ENCODE measurements around the gene SNCAIP. TPM values are rescaled to one million over a fixed set of nuclear protein-coding genes. Genes with fewer than 3 reads are reported as not detected.

Gene SNCAIP
- total and polyA plus RNA-seq, 2 experiments from 2014 or later = 1.5 to 2.4 TPM

- DNase-seq = no peak
- Histone ChIP-seq H3F3A (ENCODE audit: insufficient read depth) (no peaks in the 10 kb centered on the region), H3K9ac (no peak overlapping the region), H3K4me2 (ENCODE audit: unreplicated experiment) (no peak overlapping the region), H3K4me1 (ENCODE audit: insufficient read depth) (0 out of 2 replicates have a peak, but pooled peaks cover 2% of the 10 kb centered on the region), H3K27ac (no peak overlapping the region), H3K9me3 (ENCODE audit: low read depth) (no peaks in the 10 kb centered on the region), H3K36me3 (ENCODE audit: low read depth) (no peaks in the 10 kb centered on the region), H2AFZ (no peak overlapping the region), H3K79me2 (ENCODE audit: insufficient read depth) (no peaks in the 10 kb centered on the region), H3K27me3 (replicated peaks; ENCODE audit: insufficient read depth) (no peaks in the 10 kb centered on the region), H3K9me2 (ENCODE audit: insufficient read depth) (no peaks in the 10 kb centered on the region), H4K20me1 (ENCODE audit: insufficient read depth) (no peaks in the 10 kb centered on the region), H3K4me3 (no peak overlapping the region)
- 92 to 93% methylated on average over 2 of the region's 2 CpGs for WGBS, 2 experiments (ENCODE audit: low coverage in 1 of 2, low lambda C conversion rate in 2 of 2, missing lambda C conversion rate in 2 of 2)
- no peak for TF ChIP-seq EZH2 (IDR thresholded peaks at IDR 0.05; ENCODE audit: insufficient read depth, poor library complexity, severe bottlenecking)
- no peak for TF ChIP-seq EZH2phosphoT487 (IDR thresholded peaks at IDR 0.05; ENCODE audit: insufficient read depth, low read depth)
- in situ Hi-C loops (cut with MboI) = no loop called here
Observed at GRCh38 chr5:122421374-122422079, 109.5 kb downstream of the SNCAIP start.

GRCh38 chr5:122423221-122423620 lies 111.2 kb downstream of the SNCAIP start:
- Histone ChIP-seq H3K9me3 (ENCODE audit: low read depth) (no peaks in the 10 kb centered on the region), H3K4me2 (ENCODE audit: unreplicated experiment) (no peak overlapping the region), H3K9me2 (ENCODE audit: insufficient read depth) (no peaks in the 10 kb centered on the region), H2AFZ (no peak overlapping the region), H3F3A (ENCODE audit: insufficient read depth) (no peaks in the 10 kb centered on the region), H3K27me3 (replicated peaks; ENCODE audit: insufficient read depth) (no peaks in the 10 kb centered on the region), H3K27ac (no peak overlapping the region), H3K36me3 (ENCODE audit: low read depth) (no peaks in the 10 kb centered on the region), H3K79me2 (ENCODE audit: insufficient read depth) (no peaks in the 10 kb centered on the region), H4K20me1 (ENCODE audit: insufficient read depth) (no peaks in the 10 kb centered on the region), H3K9ac (no peak overlapping the region), H3K4me3 (no peak overlapping the region), H3K4me1 (ENCODE audit: insufficient read depth) (no peaks in the 10 kb centered on the region)
- WGBS, 2 experiments (ENCODE audit: low coverage in 1 of 2, low lambda C conversion rate in 2 of 2, missing lambda C conversion rate in 2 of 2) = 72 to 80% methylated on average over 4 of the region's 4 CpGs
- DNase-seq = no peak
- TF ChIP-seq EZH2 (IDR thresholded peaks at IDR 0.05; ENCODE audit: insufficient read depth, poor library complexity, severe bottlenecking) (no peak), EZH2phosphoT487 (IDR thresholded peaks at IDR 0.05; ENCODE audit: insufficient read depth, low read depth) (no peak)
- in situ Hi-C loops (cut with MboI) = no loop called here

GRCh38 chr5:122424132-122424531 lies 112.1 kb downstream of the SNCAIP start:
- no peaks in the 10 kb centered on the region for H4K20me1 ChIP-seq (ENCODE audit: insufficient read depth)
- H3K9me3 ChIP-seq (ENCODE audit: low read depth) = no peaks in the 10 kb centered on the region
- H3K27me3 ChIP-seq (replicated peaks; ENCODE audit: insufficient read depth) = no peaks in the 10 kb centered on the region
- H3K4me1 ChIP-seq (ENCODE audit: insufficient read depth) = no peaks in the 10 kb centered on the region
- no peak overlapping the region for H3K4me3 ChIP-seq
- DNase-seq = no peak
- no peaks in the 10 kb centered on the region for H3K9me2 ChIP-seq (ENCODE audit: insufficient read depth)
- H3K79me2 ChIP-seq (ENCODE audit: insufficient read depth) = no peaks in the 10 kb centered on the region
- H3K27ac ChIP-seq = no peak overlapping the region
- H3K9ac ChIP-seq = no peak overlapping the region
- no peaks in the 10 kb centered on the region for H3F3A ChIP-seq (ENCODE audit: insufficient read depth)
- 26 to 46% methylated on average over 1 of the region's 1 CpG for WGBS, 2 experiments (ENCODE audit: low coverage in 1 of 2, low lambda C conversion rate in 2 of 2, missing lambda C conversion rate in 2 of 2)
- TF ChIP-seq EZH2 (IDR thresholded peaks at IDR 0.05; ENCODE audit: insufficient read depth, poor library complexity, severe bottlenecking) (no peak), EZH2phosphoT487 (IDR thresholded peaks at IDR 0.05; ENCODE audit: insufficient read depth, low read depth) (no peak)
- no peak overlapping the region for H3K4me2 ChIP-seq (ENCODE audit: unreplicated experiment)
- in situ Hi-C loops (cut with MboI) = no loop called here
- H2AFZ ChIP-seq = no peak overlapping the region
- no peaks in the 10 kb centered on the region for H3K36me3 ChIP-seq (ENCODE audit: low read depth)

- Histone ChIP-seq H3K36me3 (ENCODE audit: low read depth) (no peaks in the 10 kb centered on the region), H3K79me2 (ENCODE audit: insufficient read depth) (no peaks in the 10 kb centered on the region), H3F3A (ENCODE audit: insufficient read depth) (no peaks in the 10 kb centered on the region), H3K9ac (no peak overlapping the region), H3K9me3 (ENCODE audit: low read depth) (no peaks in the 10 kb centered on the region), H3K27me3 (replicated peaks; ENCODE audit: insufficient read depth) (no peaks in the 10 kb centered on the region), H4K20me1 (ENCODE audit: insufficient read depth) (no peaks in the 10 kb centered on the region), H3K9me2 (ENCODE audit: insufficient read depth) (no peaks in the 10 kb centered on the region), H2AFZ (no peak overlapping the region), H3K4me2 (ENCODE audit: unreplicated experiment) (no peak overlapping the region), H3K27ac (no peak overlapping the region), H3K4me1 (ENCODE audit: insufficient read depth) (no peaks in the 10 kb centered on the region), H3K4me3 (no peak overlapping the region)
- TF ChIP-seq EZH2 (IDR thresholded peaks at IDR 0.05; ENCODE audit: insufficient read depth, poor library complexity, severe bottlenecking) (no peak), EZH2phosphoT487 (IDR thresholded peaks at IDR 0.05; ENCODE audit: insufficient read depth, low read depth) (no peak)
- no peak for DNase-seq
- WGBS, 2 experiments (ENCODE audit: low coverage in 1 of 2, low lambda C conversion rate in 2 of 2, missing lambda C conversion rate in 2 of 2) = 69 to 70% methylated on average over 3 of the region's 3 CpGs
- in situ Hi-C loops (cut with MboI) = no loop called here
Observed at GRCh38 chr5:122426301-122426700, 114.3 kb downstream of the SNCAIP start.

Measured in GM23248 (cell line).